ENCODE measurements around the gene PPP1R3D. TPM values are rescaled to one million over a fixed set of nuclear protein-coding genes. Genes with fewer than 3 reads are reported as not detected.

The PPP1R3D gene
- total and polyA plus RNA-seq, 2 of the 13 experiments (the other 11 are each of a cell fraction or from before 2014, with no cell fraction given), result 1.2 to 3.7 TPM

GRCh38 chr20:59931511-59932312, 8.4 kb downstream of the PPP1R3D start:
- Histone ChIP-seq H3K79me2 (ENCODE audit: insufficient read depth, low read length) (no peaks in the 10 kb centered on the region), H3K4me1 (ENCODE audit: insufficient read depth, low read length) (no peaks in the 10 kb centered on the region), H3K27me3 (ENCODE audit: control insufficient read depth in 1 of 2, insufficient read depth in 2 of 2, low read length in 2 of 2) (no peaks in the 10 kb centered on the region), H3K27ac (ENCODE audit: extremely low read length, insufficient read depth, low read length) (no peak overlapping the region), H4K20me1 (ENCODE audit: insufficient read depth, low read length) (no peaks in the 10 kb centered on the region), H2AFZ (ENCODE audit: low read length) (no peak overlapping the region), H3K36me3 (replicated peaks in 1 of 2; ENCODE audit: control insufficient read depth in 1 of 2, insufficient read depth in 2 of 2, low read length in 2 of 2) (no peaks in the 10 kb centered on the region), H3K9me3 (ENCODE audit: low read length) (no peaks in the 10 kb centered on the region), H3K4me3 (replicated peaks in 1 of 3; ENCODE audit: insufficient read depth in 1 of 3, low read depth in 2 of 3, low read length in 3 of 3) (no peak overlapping the region), H3K4me2 (ENCODE audit: low read depth, low read length) (no peak overlapping the region), H3K9ac (ENCODE audit: insufficient read depth, low read depth, low read length) (no peak overlapping the region)
- FAIRE-seq, result peak; percentile 56
- in situ Hi-C loops (cut with HindIII; ENCODE audit: extremely low pct_ligation_motif_present, low pct_unique_long_range_greater_than_20kb), result no loop called here
- 44% methylated on average over 9 of the region's 9 CpGs for WGBS (ENCODE audit: low lambda C conversion rate)
- no peak for ATAC-seq
- ChIA-PET POLR2A (interaction anchor here (2.1 kb wide), 1 partner anchor 9 kb away, joined by 6 read pairs; the partner anchor contains the start of genes FAM217B and PPP1R3D), CTCF (ENCODE audit: low intra/inter-chr PET ratio, low total read pairs) (no interaction called here)
- DNase-seq (ENCODE audit: low spot score), result no peak
- no TSS peak for BruUV-seq (replicated peaks)
- intact Hi-C loops (cut with micrococcal nuclease; ENCODE audit: unreplicated experiment), result no loop called here
- TF ChIP-seq SIX4 (CRISPR knock-in tag; IDR thresholded peaks at IDR 0.05), result no peak
- TF ChIP-seq NR2F1 (CRISPR knock-in tag; IDR thresholded peaks at IDR 0.05), result no peak

GRCh38 chr20:59925899-59926298, 14.2 kb downstream of the PPP1R3D start:
- BruUV-seq (replicated peaks), result no TSS peak
- Histone ChIP-seq H3K36me3 (replicated peaks in 1 of 2; ENCODE audit: control insufficient read depth in 1 of 2, insufficient read depth in 2 of 2, low read length in 2 of 2) (no peaks in the 10 kb centered on the region), H3K27me3 (ENCODE audit: control insufficient read depth in 1 of 2, insufficient read depth in 2 of 2, low read length in 2 of 2) (no peaks in the 10 kb centered on the region), H2AFZ (ENCODE audit: low read length) (no peak overlapping the region), H3K27ac (ENCODE audit: extremely low read length, insufficient read depth, low read length) (no peak overlapping the region), H3K4me1 (ENCODE audit: insufficient read depth, low read length) (no peaks in the 10 kb centered on the region), H3K9me3 (ENCODE audit: low read length) (no peaks in the 10 kb centered on the region), H4K20me1 (ENCODE audit: insufficient read depth, low read length) (no peaks in the 10 kb centered on the region), H3K79me2 (ENCODE audit: insufficient read depth, low read length) (no peaks in the 10 kb centered on the region), H3K9ac (ENCODE audit: insufficient read depth, low read depth, low read length) (no peak overlapping the region), H3K4me2 (ENCODE audit: low read depth, low read length) (no peak overlapping the region), H3K4me3 (replicated peaks in 1 of 3; ENCODE audit: insufficient read depth in 1 of 3, low read depth in 2 of 3, low read length in 3 of 3) (no peak overlapping the region)
- ATAC-seq (no peak), DNase-seq (ENCODE audit: low spot score) (no peak), FAIRE-seq (no peak)
- in situ Hi-C loops (cut with HindIII; ENCODE audit: extremely low pct_ligation_motif_present, low pct_unique_long_range_greater_than_20kb), result no loop called here
- intact Hi-C loops (cut with micrococcal nuclease; ENCODE audit: unreplicated experiment), result no loop called here
- POLR2A ChIA-PET, result no interaction called here
- CTCF ChIA-PET (ENCODE audit: low intra/inter-chr PET ratio, low total read pairs), result no interaction called here
- no peak for TF ChIP-seq HMG20A (CRISPR knock-in tag; IDR thresholded peaks at IDR 0.05; ENCODE audit: borderline replicate concordance)
- TF ChIP-seq KDM1A (CRISPR knock-in tag; IDR thresholded peaks at IDR 0.05), result no peak
- no peak for TF ChIP-seq ZNF549 (CRISPR knock-in tag; IDR thresholded peaks at IDR 0.05)
- TF ChIP-seq, protein P1, sequence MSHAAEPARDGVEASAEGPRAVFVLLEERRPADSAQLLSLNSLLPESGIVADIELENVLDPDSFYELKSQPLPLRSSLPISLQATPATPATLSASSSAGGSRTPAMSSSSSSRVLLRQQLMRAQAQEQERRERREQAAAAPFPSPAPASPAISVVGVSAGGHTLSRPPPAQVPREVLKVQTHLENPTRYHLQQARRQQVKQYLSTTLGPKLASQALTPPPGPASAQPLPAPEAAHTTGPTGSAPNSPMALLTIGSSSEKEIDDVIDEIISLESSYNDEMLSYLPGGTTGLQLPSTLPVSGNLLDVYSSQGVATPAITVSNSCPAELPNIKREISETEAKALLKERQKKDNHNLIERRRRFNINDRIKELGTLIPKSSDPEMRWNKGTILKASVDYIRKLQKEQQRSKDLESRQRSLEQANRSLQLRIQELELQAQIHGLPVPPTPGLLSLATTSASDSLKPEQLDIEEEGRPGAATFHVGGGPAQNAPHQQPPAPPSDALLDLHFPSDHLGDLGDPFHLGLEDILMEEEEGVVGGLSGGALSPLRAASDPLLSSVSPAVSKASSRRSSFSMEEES (CRISPR knock-in tag; IDR thresholded peaks at IDR 0.05), result no peak
- TF ChIP-seq ZNF432 (CRISPR knock-in tag; IDR thresholded peaks at IDR 0.05; ENCODE audit: borderline replicate concordance), result no peak
- no peak for TF ChIP-seq ZNF205 (CRISPR knock-in tag; IDR thresholded peaks at IDR 0.05)

Measured in HepG2 (cell line).